GM23338 (cell line): ENCODE data around the gene RTP5. TPM values are rescaled to one million over a fixed set of nuclear protein-coding genes. Genes with fewer than 3 reads are reported as not detected.
"Not testable (repeated sequence)": the region's sequence is repeated elsewhere in the genome, so short reads cannot be mapped to it uniquely, and the experiment has no call there.

Experiments
- ATAC-seq: fragments of 200-7000 bp; cut with Tn5 transposase; 3 replicates; pipeline ENCODE4 v1.9.1; 2020
- DNase-seq: peaks from one replicate; pipeline ENCODE4 v3.0.0-alpha.2; 2015; ENCODE audit warnings: low spot score
- H2AFZ ChIP-seq: fragments of 200-600 bp; sonication (generic); 2 replicates; pipeline ENCODE4 v1.8.0; 2016; ENCODE audit warnings: antibody characterized with exemption, mild to moderate bottlenecking, moderate library complexity
- H3F3A ChIP-seq: fragments of 200-600 bp; sonication (generic); replicated peaks from 2 replicates; pipeline ENCODE4 v1.8.0; 2017; ENCODE audit warnings: antibody characterized with exemption, mixed run types, low read depth
- H3K27ac ChIP-seq: fragments of 200-600 bp; sonication (generic); 2 replicates; pipeline ENCODE4 v1.6.1; 2016; ENCODE audit warnings: low read depth
- H3K27me3 ChIP-seq: fragments of 200-600 bp; sonication (generic); 2 replicates; pipeline ENCODE4 v1.8.0; 2016; ENCODE audit warnings: mild to moderate bottlenecking, mixed run types, moderate library complexity; ENCODE audit not compliant: insufficient read depth
- H3K36me3 ChIP-seq: fragments of 200-600 bp; sonication (generic); 2 replicates; pipeline ENCODE4 v1.8.0; 2016; ENCODE audit warnings: mild to moderate bottlenecking; ENCODE audit not compliant: insufficient read depth
- H3K4me1 ChIP-seq: fragments of 200-600 bp; sonication (generic); 2 replicates; pipeline ENCODE4 v1.8.0; 2016; ENCODE audit warnings: mild to moderate bottlenecking, moderate library complexity; ENCODE audit not compliant: insufficient read depth
- H3K4me2 ChIP-seq: fragments of 200-600 bp; sonication (generic); 2 replicates; pipeline ENCODE4 v1.7.1; 2017; ENCODE audit warnings: mixed run types
- H3K4me3 ChIP-seq: fragments of 200-600 bp; sonication (generic); 2 replicates; pipeline ENCODE4 v1.6.1; 2016; ENCODE audit warnings: mixed run types
- H3K79me2 ChIP-seq: fragments of 200-600 bp; sonication (generic); replicated peaks from 2 replicates; pipeline ENCODE4 v1.8.0; 2017; ENCODE audit warnings: mild to moderate bottlenecking; ENCODE audit not compliant: insufficient read depth
- H3K9me2 ChIP-seq: fragments of 200-600 bp; sonication (generic); 2 replicates; pipeline ENCODE4 v1.8.0; 2017; ENCODE audit not compliant: insufficient read depth
- H4K20me1 ChIP-seq: fragments of 200-600 bp; sonication (generic); replicated peaks from 2 replicates; pipeline ENCODE4 v1.8.0; 2017; ENCODE audit warnings: mild to moderate bottlenecking; ENCODE audit not compliant: insufficient read depth
- H3K27ac Mint-ChIP-seq: 2 replicates; pipeline ENCODE4 v1.8.0; 2020; ENCODE audit warnings: inconsistent platforms, mild to moderate bottlenecking, moderate library complexity, mixed read lengths
- H3K27me3 Mint-ChIP-seq: 3 replicates; pipeline ENCODE4 v1.8.0; 2022; ENCODE audit warnings: low read depth, mild to moderate bottlenecking, moderate library complexity, mixed read lengths, inconsistent platforms; ENCODE audit not compliant: insufficient read depth, poor library complexity
- H3K36me3 Mint-ChIP-seq: 3 replicates; pipeline ENCODE4 v1.8.0; 2021; ENCODE audit warnings: low read depth, mild to moderate bottlenecking, inconsistent platforms, moderate library complexity, mixed read lengths
- H3K4me1 Mint-ChIP-seq: 3 replicates; pipeline ENCODE4 v1.8.0; 2020; ENCODE audit warnings: mild to moderate bottlenecking, inconsistent platforms, mixed read lengths
- H3K4me3 Mint-ChIP-seq: 3 replicates; pipeline ENCODE4 v1.8.0; 2021; ENCODE audit warnings: moderate library complexity, mild to moderate bottlenecking, inconsistent platforms, mixed read lengths
- H3K9me3 Mint-ChIP-seq: 3 replicates; pipeline ENCODE4 v1.8.0; 2020; ENCODE audit warnings: moderate library complexity, mild to moderate bottlenecking, inconsistent platforms, mixed read lengths
- CREB1 ChIP-seq: fragments of 250-450 bp; sonication (Bioruptor Pico); IDR thresholded peaks from 2 replicates; pipeline ENCODE4 v1.5.0; 2020; ENCODE audit warnings: low read depth, mild to moderate bottlenecking, moderate library complexity
- EZH2phosphoT487 ChIP-seq: fragments of 200-600 bp; sonication (generic); IDR thresholded peaks from one replicate; pipeline ENCODE4 v1.8.1; 2018; ENCODE audit warnings: antibody characterized with exemption; ENCODE audit not compliant: unreplicated experiment
- STAT1 ChIP-seq: IDR thresholded peaks from one replicate; pipeline ENCODE4 v1.6.1; 2016; ENCODE audit warnings: antibody characterized with exemption; ENCODE audit not compliant: unreplicated experiment
- polyA plus RNA-seq: library from polyadenylated mRNA; unstranded; fragments of >200 nt; fragmentation: Nextera tagmentation; extraction: Ambion mirVana; gene quantifications from 2 replicates; pipeline ENCODE4 v1.2.1, GENCODE V29; 2016
- total RNA-seq: library from RNA; depleted of rRNA; stranded (reverse); fragments of >200 nt; shearing (Covaris generic); gene quantifications from 2 replicates; pipeline ENCODE4 v1.2.3, GENCODE V29; 2014; rRNA removed

The RTP5 gene
- total and polyA plus RNA-seq, 2 experiments from 2014 or later = not detected

GRCh38 chr2:241922411-241922810 is 52.9 kb downstream of the RTP5 start (continued):
- TF ChIP-seq EZH2phosphoT487 = no peak
- TF ChIP-seq CREB1 (CRISPR knock-in tag) = no peak
- TF ChIP-seq STAT1 = no peak

GRCh38 chr2:241922816-241923601 is 53.5 kb downstream of the RTP5 start:
- H3K9me3 Mint-ChIP-seq, H3K4me3 Mint-ChIP-seq, H3K27ac ChIP-seq, H3K36me3 Mint-ChIP-seq, H3K9me2 ChIP-seq, ATAC-seq, H3K4me2 ChIP-seq, H3K4me1 ChIP-seq, H3K36me3 ChIP-seq, DNase-seq, H3K4me3 ChIP-seq, H3K27ac Mint-ChIP-seq, H3F3A ChIP-seq, H2AFZ ChIP-seq, H3K79me2 ChIP-seq, H4K20me1 ChIP-seq, H3K27me3 ChIP-seq, H3K27me3 Mint-ChIP-seq: not testable (repeated sequence)
- H3K4me1 Mint-ChIP-seq = peaks cover 12% of the 10 kb centered on the region; the same call in 2 of the 3 replicates

Other genes starting within 250 kb of the RTP5 start
- gene THAP4, start 232.6 kb upstream of the RTP5 start, total RNA-seq = 80.4 and 81.6 TPM in 2 replicates
- gene THAP4, start 232.6 kb upstream of the RTP5 start, polyA plus RNA-seq = 62.9 and 74.0 TPM in 2 replicates
- gene ATG4B, start 232.0 kb upstream of the RTP5 start, total RNA-seq = 102 and 103 TPM in 2 replicates
- gene ATG4B, start 232.0 kb upstream of the RTP5 start, polyA plus RNA-seq = 104 and 116 TPM in 2 replicates
- 38.9 and 55.4 TPM in 2 replicates for gene DTYMK, start 182.9 kb upstream of the RTP5 start, total RNA-seq
- gene DTYMK, start 182.9 kb upstream of the RTP5 start, polyA plus RNA-seq = 65.4 and 69.5 TPM in 2 replicates
- gene ING5, start 167.7 kb upstream of the RTP5 start, total RNA-seq = 42.5 and 49.5 TPM in 2 replicates
- gene ING5, start 167.7 kb upstream of the RTP5 start, polyA plus RNA-seq = 25.7 and 27.6 TPM in 2 replicates
- 8.3 and 17.3 TPM in 2 replicates for gene D2HGDH, start 135.1 kb upstream of the RTP5 start, total RNA-seq
- gene D2HGDH, start 135.1 kb upstream of the RTP5 start, polyA plus RNA-seq = 3.7 and 4.6 TPM in 2 replicates
- gene GAL3ST2, start 92.9 kb upstream of the RTP5 start, total RNA-seq = 0.24 and 1.5 TPM in 2 replicates
- 0.19 TPM in 1 of 2 replicates, not detected in the other for gene GAL3ST2, start 92.9 kb upstream of the RTP5 start, polyA plus RNA-seq
- gene NEU4, start 60.5 kb upstream of the RTP5 start, total RNA-seq = 0.62 and 1.2 TPM in 2 replicates
- gene NEU4, start 60.5 kb upstream of the RTP5 start, polyA plus RNA-seq = 0.12 and 0.29 TPM in 2 replicates
- 0.38 and 1.8 TPM in 2 replicates for gene PDCD1, start 10.8 kb upstream of the RTP5 start, total RNA-seq
- 0.23 and 0.34 TPM in 2 replicates for gene PDCD1, start 10.8 kb upstream of the RTP5 start, polyA plus RNA-seq